GM19438 (cell line): Measurements from ENCODE around the gene OR4F6.

Experiments used
- ATAC-seq: cut with Tn5 transposase; IDR thresholded peaks from one replicate; pipeline ENCODE4 v1.9.1; 2021; ENCODE audit warnings: low read depth; ENCODE audit not compliant: unreplicated experiment

Gene OR4F6

DNA sequence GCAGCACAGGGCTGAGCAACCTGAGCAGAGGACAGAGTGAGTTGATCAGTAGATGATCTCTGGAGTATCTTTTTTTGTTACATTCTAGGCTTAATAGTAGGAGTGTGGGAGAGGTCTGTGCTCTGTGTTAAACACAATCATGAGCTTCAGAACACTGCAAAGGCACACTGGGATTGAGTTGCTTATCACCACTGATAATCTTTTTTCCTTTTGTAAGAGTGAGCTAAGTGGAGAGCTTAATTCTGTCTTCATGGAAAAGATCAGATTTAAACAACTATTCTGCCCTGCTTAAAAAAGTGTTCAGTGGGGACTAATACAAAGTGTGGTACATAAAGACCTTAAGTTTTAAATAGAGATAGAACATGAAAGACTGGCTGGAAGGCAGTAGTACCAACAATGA lies 1.1 kb downstream of the OR4F6 start:
- ATAC-seq: no peak

DNA sequence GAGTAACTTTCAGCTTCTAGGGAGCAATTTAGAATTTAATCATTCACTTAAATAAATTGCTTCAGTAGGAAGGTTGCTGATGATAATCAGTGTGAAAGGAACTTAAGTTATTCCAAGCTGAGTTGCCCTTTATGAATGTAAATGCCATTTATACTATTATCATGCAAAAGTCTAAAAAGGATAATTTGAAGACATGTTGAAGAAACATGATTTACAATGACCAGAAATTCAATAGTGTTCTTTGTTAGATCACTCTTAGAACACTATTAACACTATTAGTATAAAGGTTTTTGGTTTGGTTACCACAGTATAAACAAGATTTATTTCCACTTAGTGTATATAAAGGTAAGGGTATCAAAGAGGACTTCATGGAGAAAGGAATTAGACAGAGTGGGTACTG lies 1.6 kb downstream of the OR4F6 start:
- ATAC-seq: no peak

DNA sequence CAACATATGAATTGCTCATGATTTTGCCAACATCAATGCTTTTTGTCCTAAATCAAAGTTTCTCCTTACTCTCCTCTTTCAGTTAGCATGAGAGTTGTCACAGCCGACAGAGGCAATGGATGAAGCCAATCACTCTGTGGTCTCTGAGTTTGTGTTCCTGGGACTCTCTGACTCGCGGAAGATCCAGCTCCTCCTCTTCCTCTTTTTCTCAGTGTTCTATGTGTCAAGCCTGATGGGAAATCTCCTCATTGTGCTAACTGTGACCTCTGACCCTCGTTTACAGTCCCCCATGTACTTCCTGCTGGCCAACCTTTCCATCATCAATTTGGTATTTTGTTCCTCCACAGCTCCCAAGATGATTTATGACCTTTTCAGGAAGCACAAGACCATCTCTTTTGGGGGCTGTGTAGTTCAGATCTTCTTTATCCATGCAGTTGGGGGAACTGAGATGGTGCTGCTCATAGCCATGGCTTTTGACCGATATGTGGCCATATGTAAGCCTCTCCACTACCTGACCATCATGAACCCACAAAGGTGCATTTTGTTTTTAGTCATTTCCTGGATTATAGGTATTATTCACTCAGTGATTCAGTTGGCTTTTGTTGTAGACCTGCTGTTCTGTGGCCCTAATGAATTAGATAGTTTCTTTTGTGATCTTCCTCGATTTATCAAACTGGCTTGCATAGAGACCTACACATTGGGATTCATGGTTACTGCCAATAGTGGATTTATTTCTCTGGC lies 2.5 kb downstream of the OR4F6 start:
- no peak for ATAC-seq

GRCh38 chr15:101807345-101807945 lies 4.1 kb downstream of the OR4F6 start:
- ATAC-seq: no peak

GRCh38 chr15:101808201-101808600 lies 4.9 kb downstream of the OR4F6 start:
- no peak for ATAC-seq

- no peak for ATAC-seq
Measured at GRCh38 chr15:101810456-101810855, 7.1 kb downstream of the OR4F6 start.

GRCh38 chr15:101810876-101811275 lies 7.6 kb downstream of the OR4F6 start:
- no peak for ATAC-seq

GRCh38 chr15:101811902-101812301 lies 8.6 kb downstream of the OR4F6 start, which contains the start of gene OR4F15:
Gene OR4F15, plus strand, starts transcription at chr15:101812202. Its CDS starts 5,985 bp downstream, at chr15:101818187.
- no peak for ATAC-seq

DNA sequence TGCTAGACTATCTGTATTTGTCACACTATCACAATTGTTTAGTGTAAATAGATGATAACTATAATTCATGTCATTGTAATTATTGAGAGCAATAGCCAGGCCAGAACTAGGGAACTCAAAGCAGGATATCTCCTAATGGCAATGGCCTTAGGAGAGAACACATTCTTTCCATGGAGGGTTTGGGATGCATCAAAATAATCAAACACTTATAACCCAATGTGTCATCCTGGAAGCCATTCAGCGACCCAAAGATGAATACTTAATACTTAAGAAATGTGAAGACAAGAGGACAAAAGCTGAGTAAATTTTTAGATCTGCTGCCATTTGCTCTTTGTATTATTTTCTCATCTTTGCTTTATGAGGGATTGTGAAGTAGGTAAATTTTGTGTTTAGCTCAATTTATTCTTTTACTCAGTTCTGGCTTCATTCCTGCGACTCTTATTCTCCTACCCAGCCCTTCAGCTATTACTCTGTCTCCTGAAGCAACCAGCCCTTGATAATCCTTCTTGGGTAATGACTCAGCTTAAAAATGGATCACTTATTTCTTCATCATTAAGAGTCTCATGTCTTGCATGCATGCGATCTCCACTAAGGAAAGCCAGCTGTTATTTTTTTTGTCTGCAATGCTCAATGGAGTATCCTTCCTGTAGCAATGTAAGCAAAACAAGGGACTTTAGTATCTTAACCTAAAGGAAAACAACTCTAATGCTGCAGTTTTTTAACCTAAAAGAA lies 10.7 kb downstream of the OR4F6 start:
- ATAC-seq: no peak

DNA sequence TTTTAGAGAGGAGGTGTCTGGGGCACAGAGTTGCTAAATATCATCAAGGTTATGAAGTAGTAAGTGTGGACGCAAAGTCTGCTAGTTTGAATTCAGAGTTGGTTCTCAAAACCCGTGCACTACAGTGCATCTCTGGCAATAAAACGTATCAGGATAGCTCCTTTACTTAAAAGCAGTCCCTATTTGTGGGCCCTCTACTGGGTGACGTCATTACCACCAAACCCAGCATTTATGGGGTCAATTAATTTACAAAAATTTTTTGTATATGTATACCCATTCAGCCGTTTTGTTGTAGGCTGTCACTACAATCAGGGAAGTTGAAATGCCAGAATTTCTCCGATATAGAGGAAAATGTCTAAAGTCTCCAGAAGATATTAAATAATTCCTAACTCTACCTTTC lies 17.5 kb downstream of the OR4F6 start:
- ATAC-seq: no peak

- no peak for ATAC-seq
Measured at GRCh38 chr15:101827257-101827656, 23.9 kb downstream of the OR4F6 start.

DNA sequence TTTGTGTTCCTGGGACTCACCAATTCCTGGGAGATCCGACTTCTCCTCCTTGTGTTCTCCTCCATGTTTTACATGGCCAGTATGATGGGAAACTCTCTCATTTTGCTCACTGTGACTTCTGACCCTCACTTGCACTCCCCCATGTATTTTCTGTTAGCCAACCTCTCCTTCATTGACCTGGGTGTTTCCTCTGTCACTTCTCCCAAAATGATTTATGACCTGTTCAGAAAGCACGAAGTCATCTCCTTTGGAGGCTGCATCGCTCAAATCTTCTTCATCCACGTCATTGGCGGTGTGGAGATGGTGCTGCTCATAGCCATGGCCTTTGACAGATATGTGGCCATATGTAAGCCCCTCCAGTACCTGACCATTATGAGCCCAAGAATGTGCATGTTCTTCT lies 25.5 kb downstream of the OR4F6 start:
- ATAC-seq: no peak

DNA sequence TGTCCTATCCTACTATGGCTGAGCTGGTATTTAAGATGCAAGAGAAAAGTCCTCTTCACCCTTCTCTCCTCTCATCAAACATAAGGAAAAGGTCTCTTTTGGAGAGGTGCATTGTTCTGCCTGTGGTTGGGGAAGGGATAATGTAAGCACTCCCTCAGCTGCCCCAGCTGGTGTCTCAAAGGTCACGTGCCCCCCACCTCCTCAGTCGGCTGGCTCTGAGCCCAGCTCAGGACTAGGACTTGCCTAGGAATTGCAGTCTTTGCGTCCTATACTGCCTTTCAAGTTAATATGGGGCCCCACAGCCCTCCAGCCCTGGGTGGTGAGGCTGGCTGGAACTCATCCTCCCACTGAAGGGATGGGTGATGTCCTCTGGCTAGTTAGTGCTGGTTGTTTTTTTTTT lies 38.3 kb downstream of the OR4F6 start:
- no peak for ATAC-seq

GRCh38 chr15:101844916-101845315 lies 41.6 kb downstream of the OR4F6 start:
- no peak for ATAC-seq

DNA sequence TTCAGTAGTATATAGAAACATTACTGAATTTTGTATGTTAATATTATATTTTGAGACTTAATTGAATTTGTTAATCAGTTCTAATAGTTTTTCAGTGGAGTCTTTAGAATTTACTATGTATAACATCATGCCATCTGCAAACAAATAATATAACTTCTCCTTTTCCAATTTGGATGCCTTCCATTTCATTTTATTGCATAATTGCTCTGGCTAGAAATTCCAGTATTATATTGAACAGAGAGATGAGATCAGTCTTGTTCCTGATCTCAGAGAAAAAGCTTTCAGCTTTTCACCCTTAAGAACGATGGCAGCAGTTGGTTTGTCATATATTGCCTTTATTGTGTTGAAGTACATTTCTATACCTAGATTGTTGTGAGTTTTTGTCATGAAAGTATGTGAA lies 49.0 kb downstream of the OR4F6 start:
- no peak for ATAC-seq
